ENCODE results near the gene NKX1-2.

DNA sequence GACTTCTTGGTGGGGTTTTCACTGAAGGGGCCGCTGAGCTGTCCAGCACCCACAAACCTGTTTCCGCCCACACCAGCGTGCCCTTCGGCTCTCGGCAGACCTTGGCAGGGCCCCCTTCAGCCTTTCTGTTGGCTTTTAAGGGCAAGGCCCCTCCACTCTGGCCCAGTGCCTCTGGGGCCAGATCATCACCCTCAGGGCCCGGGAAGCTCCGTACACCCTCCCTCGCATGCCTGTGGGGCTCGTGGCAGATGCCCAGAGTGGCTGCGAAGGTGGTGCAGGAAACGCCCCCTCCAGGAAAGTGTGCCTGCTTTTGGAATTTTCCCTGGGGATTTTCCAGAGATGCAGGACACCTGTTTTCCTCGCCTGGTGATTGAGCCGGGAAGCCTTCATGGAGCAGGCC is 18.8 kb upstream of the NKX1-2 start:
- no peak for TF ChIP-seq EZH2phosphoT487 (IDR thresholded peaks at IDR 0.05; ENCODE audit: borderline replicate concordance, low read depth)
- TF ChIP-seq YY1 (IDR thresholded peaks at IDR 0.05; ENCODE audit: low read depth) = no peak
- no peak for TF ChIP-seq JUND (IDR thresholded peaks at IDR 0.05)
- TF ChIP-seq, protein P1, sequence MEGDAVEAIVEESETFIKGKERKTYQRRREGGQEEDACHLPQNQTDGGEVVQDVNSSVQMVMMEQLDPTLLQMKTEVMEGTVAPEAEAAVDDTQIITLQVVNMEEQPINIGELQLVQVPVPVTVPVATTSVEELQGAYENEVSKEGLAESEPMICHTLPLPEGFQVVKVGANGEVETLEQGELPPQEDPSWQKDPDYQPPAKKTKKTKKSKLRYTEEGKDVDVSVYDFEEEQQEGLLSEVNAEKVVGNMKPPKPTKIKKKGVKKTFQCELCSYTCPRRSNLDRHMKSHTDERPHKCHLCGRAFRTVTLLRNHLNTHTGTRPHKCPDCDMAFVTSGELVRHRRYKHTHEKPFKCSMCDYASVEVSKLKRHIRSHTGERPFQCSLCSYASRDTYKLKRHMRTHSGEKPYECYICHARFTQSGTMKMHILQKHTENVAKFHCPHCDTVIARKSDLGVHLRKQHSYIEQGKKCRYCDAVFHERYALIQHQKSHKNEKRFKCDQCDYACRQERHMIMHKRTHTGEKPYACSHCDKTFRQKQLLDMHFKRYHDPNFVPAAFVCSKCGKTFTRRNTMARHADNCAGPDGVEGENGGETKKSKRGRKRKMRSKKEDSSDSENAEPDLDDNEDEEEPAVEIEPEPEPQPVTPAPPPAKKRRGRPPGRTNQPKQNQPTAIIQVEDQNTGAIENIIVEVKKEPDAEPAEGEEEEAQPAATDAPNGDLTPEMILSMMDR (IDR thresholded peaks at IDR 0.05) = no peak
- no peak for TF ChIP-seq EP300 (IDR thresholded peaks at IDR 0.05; ENCODE audit: borderline replicate concordance in 1 of 2, low read depth in 1 of 2, low read length in 1 of 2)
- TF ChIP-seq POLR2AphosphoS5 (IDR thresholded peaks at IDR 0.05; ENCODE audit: low read depth, low read length) = no peak
- TF ChIP-seq, protein P2, sequence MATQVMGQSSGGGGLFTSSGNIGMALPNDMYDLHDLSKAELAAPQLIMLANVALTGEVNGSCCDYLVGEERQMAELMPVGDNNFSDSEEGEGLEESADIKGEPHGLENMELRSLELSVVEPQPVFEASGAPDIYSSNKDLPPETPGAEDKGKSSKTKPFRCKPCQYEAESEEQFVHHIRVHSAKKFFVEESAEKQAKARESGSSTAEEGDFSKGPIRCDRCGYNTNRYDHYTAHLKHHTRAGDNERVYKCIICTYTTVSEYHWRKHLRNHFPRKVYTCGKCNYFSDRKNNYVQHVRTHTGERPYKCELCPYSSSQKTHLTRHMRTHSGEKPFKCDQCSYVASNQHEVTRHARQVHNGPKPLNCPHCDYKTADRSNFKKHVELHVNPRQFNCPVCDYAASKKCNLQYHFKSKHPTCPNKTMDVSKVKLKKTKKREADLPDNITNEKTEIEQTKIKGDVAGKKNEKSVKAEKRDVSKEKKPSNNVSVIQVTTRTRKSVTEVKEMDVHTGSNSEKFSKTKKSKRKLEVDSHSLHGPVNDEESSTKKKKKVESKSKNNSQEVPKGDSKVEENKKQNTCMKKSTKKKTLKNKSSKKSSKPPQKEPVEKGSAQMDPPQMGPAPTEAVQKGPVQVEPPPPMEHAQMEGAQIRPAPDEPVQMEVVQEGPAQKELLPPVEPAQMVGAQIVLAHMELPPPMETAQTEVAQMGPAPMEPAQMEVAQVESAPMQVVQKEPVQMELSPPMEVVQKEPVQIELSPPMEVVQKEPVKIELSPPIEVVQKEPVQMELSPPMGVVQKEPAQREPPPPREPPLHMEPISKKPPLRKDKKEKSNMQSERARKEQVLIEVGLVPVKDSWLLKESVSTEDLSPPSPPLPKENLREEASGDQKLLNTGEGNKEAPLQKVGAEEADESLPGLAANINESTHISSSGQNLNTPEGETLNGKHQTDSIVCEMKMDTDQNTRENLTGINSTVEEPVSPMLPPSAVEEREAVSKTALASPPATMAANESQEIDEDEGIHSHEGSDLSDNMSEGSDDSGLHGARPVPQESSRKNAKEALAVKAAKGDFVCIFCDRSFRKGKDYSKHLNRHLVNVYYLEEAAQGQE (IDR thresholded peaks at IDR 0.05; ENCODE audit: low read depth, low read length) = no peak
- no peak for TF ChIP-seq RAD21 (IDR thresholded peaks at IDR 0.05; ENCODE audit: low read length)
- TF ChIP-seq NFIC (IDR thresholded peaks at IDR 0.05; ENCODE audit: borderline replicate concordance) = no peak

Data from SK-N-SH (cell line).